HG03064 (cell line): ENCODE results near the gene LBHD2.
"Not testable (repeated sequence)": the region's sequence is repeated elsewhere in the genome, so short reads cannot be mapped to it uniquely, and the experiment has no call there.

Source experiments
- ATAC-seq: cut with Tn5 transposase; IDR thresholded peaks from one replicate; pipeline ENCODE4 v1.9.1; 2021; ENCODE audit warnings: low read depth; ENCODE audit not compliant: unreplicated experiment

The LBHD2 gene

GRCh38 chr14:103117499-103117898, 33.5 kb downstream of the LBHD2 start:
- ATAC-seq = not testable (repeated sequence)

- ATAC-seq = no peak
Measured at GRCh38 chr14:103118018-103118662, 34.1 kb downstream of the LBHD2 start.

GRCh38 chr14:103118663-103119404, 34.8 kb downstream of the LBHD2 start:
- no peak for ATAC-seq

GRCh38 chr14:103119527-103119926, 35.5 kb downstream of the LBHD2 start:
- ATAC-seq = not testable (repeated sequence)

- no peak for ATAC-seq
Measured at GRCh38 chr14:103121121-103121845, 37.3 kb downstream of the LBHD2 start.

- no peak for ATAC-seq
Measured at GRCh38 chr14:103121846-103122584, 38.0 kb downstream of the LBHD2 start.

GRCh38 chr14:103122585-103122946, 38.6 kb downstream of the LBHD2 start:
- no peak for ATAC-seq

GRCh38 chr14:103122947-103123633, 39.1 kb downstream of the LBHD2 start, which contains the start of gene TNFAIP2:
Gene TNFAIP2 (plus strand): TSS chr14:103123461. CDS start chr14:103126458, 2,997 bp downstream.
- no peak for ATAC-seq

- ATAC-seq = no peak
Measured at GRCh38 chr14:103123634-103124500, 39.9 kb downstream of the LBHD2 start.

- no peak for ATAC-seq
Measured at GRCh38 chr14:103124501-103125001, 40.5 kb downstream of the LBHD2 start.

- no peak for ATAC-seq
Measured at GRCh38 chr14:103125098-103126070, 41.4 kb downstream of the LBHD2 start.

GRCh38 chr14:103126088-103126872, 42.3 kb downstream of the LBHD2 start:
- ATAC-seq = no peak

- no peak for ATAC-seq
Measured at GRCh38 chr14:103126873-103127304, 42.9 kb downstream of the LBHD2 start.

GRCh38 chr14:103127356-103127755, 43.3 kb downstream of the LBHD2 start:
- no peak for ATAC-seq

- ATAC-seq = no peak
Measured at GRCh38 chr14:103127861-103128598, 44.0 kb downstream of the LBHD2 start.

GRCh38 chr14:103128631-103129300, 44.8 kb downstream of the LBHD2 start:
- ATAC-seq = no peak
